Stimulated activated CD4-positive, alpha-beta T cell treated with anti-CD3 and anti-CD28 coated beads, Interleukin-1b, Interleukin-23, amount 100 ng/mL, for 1 hour (primary cell): Measurements from ENCODE around the gene SAMD9L.

ENCODE experiments used
- DNase-seq, 2 donors: peaks; one replicate each; pipeline ENCODE4 v3.0.0-alpha.2; 2020; ENCODE audit warnings: low read depth in 2 of 2

Gene SAMD9L

GRCh38 chr7:93148144-93148543 lies at the start of gene SAMD9L:
Gene SAMD9L, minus strand, starts transcription at chr7:93148385. Its CDS starts 12,414 bp downstream, at chr7:93135971.
- no peak for DNase-seq

GRCh38 chr7:93196336-93196735 lies 48.2 kb upstream of the SAMD9L start:
- no peak for DNase-seq

GRCh38 chr7:93194386-93194785 lies 46.2 kb upstream of the SAMD9L start:
- no peak for DNase-seq

GRCh38 chr7:93188870-93189634 lies 40.9 kb upstream of the SAMD9L start:
- DNase-seq = no peak

- DNase-seq = no peak
Observed at GRCh38 chr7:93185303-93186027, 37.3 kb upstream of the SAMD9L start.

- DNase-seq = no peak
Observed at GRCh38 chr7:93179173-93179572, 31.0 kb upstream of the SAMD9L start.

- no peak for DNase-seq
Observed at GRCh38 chr7:93178213-93178612, 30.0 kb upstream of the SAMD9L start.

- no peak for DNase-seq
Observed at GRCh38 chr7:93176992-93177580, 28.9 kb upstream of the SAMD9L start.

- no peak for DNase-seq
Observed at GRCh38 chr7:93175219-93175618, 27.0 kb upstream of the SAMD9L start.

GRCh38 chr7:93172683-93173082 lies 24.5 kb upstream of the SAMD9L start:
- no peak for DNase-seq

- DNase-seq = no peak
Observed at GRCh38 chr7:93171606-93172226, 23.5 kb upstream of the SAMD9L start.

GRCh38 chr7:93165447-93165846 lies 17.3 kb upstream of the SAMD9L start:
- no peak for DNase-seq

- DNase-seq = no peak
Observed at GRCh38 chr7:93164766-93165165, 16.6 kb upstream of the SAMD9L start.

- DNase-seq = no peak
Observed at GRCh38 chr7:93161181-93161762, 13.1 kb upstream of the SAMD9L start.

- no peak for DNase-seq
Observed at GRCh38 chr7:93160410-93160809, 12.2 kb upstream of the SAMD9L start.

- no peak for DNase-seq
Observed at GRCh38 chr7:93159490-93159889, 11.3 kb upstream of the SAMD9L start.

- no peak for DNase-seq
Observed at GRCh38 chr7:93156884-93157283, 8.7 kb upstream of the SAMD9L start.

- no peak for DNase-seq
Observed at GRCh38 chr7:93150200-93150835, 2.1 kb upstream of the SAMD9L start.

- DNase-seq = no peak
Observed at GRCh38 chr7:93148727-93149126, 542 bp upstream of the SAMD9L start.

- DNase-seq = no peak
Observed at GRCh38 chr7:93147363-93147762, 822 bp downstream of the SAMD9L start.

GRCh38 chr7:93146472-93147141 lies 1.6 kb downstream of the SAMD9L start:
- no peak for DNase-seq
